C4-2B (cell line): ENCODE data around the gene SLC39A11.
"Not testable (repeated sequence)": the region's sequence is repeated elsewhere in the genome, so short reads cannot be mapped to it uniquely, and the experiment has no call there.

Experiments used
- H3K27ac ChIP-seq: fragments of 450-650 bp; 2 replicates; pipeline ENCODE4 v1.5.1; 2017
- ZFX ChIP-seq: fragments of 450-650 bp; IDR thresholded peaks from 2 replicates; pipeline ENCODE4 v1.6.1; 2017
- TF ChIP-seq, protein P1 (sequence below): fragments of 450-650 bp; conservative IDR thresholded peaks from 2 replicates; pipeline ENCODE4 v1.5.1; 2017; ENCODE audit warnings: mild to moderate bottlenecking

The SLC39A11 gene

DNA sequence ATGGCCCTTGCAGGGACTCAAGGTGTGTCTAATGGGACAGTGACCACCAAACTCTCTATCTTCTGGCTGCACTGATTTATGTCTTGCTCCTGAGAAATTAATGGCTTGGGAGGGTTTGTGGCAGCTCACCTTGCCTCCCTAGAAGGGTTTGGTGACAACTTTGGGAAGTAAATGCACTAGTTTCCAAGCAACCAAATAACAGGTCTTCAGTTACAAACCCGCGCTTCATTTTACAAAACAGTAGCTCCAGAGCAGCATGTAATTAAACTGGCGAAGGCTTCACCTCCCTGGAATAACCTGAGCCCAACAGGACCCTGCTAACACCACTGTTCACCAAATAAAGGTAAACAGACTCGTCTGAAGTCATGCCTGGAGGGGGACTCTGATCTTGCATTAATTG is 318.3 kb downstream of the SLC39A11 start:
- no peak for TF ChIP-seq ZFX
- TF ChIP-seq, protein P1, sequence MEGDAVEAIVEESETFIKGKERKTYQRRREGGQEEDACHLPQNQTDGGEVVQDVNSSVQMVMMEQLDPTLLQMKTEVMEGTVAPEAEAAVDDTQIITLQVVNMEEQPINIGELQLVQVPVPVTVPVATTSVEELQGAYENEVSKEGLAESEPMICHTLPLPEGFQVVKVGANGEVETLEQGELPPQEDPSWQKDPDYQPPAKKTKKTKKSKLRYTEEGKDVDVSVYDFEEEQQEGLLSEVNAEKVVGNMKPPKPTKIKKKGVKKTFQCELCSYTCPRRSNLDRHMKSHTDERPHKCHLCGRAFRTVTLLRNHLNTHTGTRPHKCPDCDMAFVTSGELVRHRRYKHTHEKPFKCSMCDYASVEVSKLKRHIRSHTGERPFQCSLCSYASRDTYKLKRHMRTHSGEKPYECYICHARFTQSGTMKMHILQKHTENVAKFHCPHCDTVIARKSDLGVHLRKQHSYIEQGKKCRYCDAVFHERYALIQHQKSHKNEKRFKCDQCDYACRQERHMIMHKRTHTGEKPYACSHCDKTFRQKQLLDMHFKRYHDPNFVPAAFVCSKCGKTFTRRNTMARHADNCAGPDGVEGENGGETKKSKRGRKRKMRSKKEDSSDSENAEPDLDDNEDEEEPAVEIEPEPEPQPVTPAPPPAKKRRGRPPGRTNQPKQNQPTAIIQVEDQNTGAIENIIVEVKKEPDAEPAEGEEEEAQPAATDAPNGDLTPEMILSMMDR, result no peak
- no peak overlapping the region for H3K27ac ChIP-seq

DNA sequence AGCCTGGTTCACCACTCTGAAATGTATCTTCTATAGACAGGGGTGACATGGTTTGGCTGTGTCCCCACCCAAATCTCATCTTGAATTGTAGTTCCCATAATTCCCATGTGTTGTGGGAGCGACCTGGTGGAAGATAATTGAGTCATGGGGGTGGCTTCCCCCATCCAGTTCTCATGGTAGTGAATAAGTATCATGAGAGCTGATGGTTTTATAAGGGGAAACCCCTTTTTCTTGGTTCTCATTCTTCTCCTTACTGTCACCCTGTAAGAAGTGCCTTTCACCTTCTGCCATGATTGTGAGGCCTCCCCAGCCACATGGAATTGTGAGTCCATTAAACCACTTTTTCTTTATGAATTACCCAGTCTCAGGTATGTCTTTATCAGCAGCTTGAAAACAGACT is 319.3 kb downstream of the SLC39A11 start:
- not testable (repeated sequence) for H3K27ac ChIP-seq

GRCh38 chr17:72772331-72772821 is 320.1 kb downstream of the SLC39A11 start:
- H3K27ac ChIP-seq, result no peak overlapping the region
- TF ChIP-seq, protein P1, result no peak
- no peak for TF ChIP-seq ZFX

- TF ChIP-seq ZFX, result no peak
- TF ChIP-seq, protein P1, result no peak
- no peak overlapping the region for H3K27ac ChIP-seq
Measured at GRCh38 chr17:72771734-72772133, 320.8 kb downstream of the SLC39A11 start.

DNA sequence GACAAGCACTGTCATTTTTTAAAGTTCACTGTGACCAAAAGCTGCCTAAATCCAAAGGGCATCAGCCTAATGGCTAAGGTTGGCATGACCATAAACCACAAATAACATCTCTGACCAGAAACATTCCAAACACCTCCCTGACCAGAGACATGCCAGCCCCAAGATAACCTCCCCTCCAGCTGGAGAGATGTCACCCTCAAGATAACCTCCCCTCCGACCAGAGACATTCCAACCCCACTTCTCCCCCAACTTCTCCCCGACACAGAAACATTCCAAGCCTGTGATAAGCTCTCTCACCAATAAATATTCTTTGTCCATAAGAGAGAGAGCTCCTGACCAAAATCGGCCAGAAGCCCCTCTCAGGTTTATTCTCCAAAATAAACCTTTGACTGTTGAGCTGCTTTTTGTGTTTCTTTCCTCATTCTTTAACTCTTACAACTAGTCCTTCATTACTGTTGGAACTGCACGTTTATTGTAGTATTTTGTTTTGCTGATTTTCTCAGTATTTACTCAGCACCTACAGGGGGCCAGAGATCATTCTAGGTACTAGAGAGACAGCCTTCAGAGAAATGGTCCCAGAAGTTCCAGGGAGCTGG is 325.6 kb downstream of the SLC39A11 start:
- TF ChIP-seq, protein P1, result no peak
- TF ChIP-seq ZFX, result no peak
- no peak overlapping the region for H3K27ac ChIP-seq

DNA sequence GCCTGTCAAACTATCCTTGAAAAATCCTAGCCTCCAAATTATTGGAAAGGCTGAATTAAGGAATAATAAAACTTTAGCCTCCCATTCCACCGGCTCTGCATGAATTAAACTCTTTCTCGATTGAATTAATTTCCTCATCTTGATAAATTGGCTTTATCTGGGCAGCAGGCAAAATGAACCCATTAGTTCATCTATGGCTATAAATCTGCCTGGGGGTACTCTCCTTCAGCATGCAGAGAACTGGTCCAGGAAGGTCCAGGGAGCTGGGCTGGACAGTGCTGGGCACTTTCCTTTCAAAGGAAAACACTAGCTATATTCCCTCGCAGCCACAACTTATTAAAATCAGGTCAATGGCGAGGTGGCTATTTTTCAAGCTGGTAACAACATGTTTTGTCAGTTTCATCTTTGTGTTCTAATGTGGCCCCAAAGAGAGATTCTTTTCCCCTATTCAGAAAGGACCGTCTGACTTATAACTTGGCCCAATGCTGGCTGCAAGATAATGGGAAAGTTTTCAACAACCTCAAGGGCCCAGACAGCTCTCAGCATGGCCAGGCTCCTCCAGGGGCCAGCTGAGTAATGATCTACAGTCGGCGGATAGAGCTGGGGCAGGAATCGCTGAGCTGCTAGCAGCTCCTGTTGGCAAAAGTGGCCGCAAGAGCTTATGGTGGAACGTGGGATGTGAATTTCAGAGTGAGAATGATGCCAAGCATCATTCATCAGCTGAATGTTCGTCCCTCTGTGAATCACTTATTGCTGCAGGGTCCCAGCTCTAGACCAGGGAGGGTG is 326.9 kb downstream of the SLC39A11 start:
- TF ChIP-seq, protein P1, result no peak
- no peak for TF ChIP-seq ZFX
- H3K27ac ChIP-seq, result no peak overlapping the region

- no peak overlapping the region for H3K27ac ChIP-seq
- no peak for TF ChIP-seq ZFX
- TF ChIP-seq, protein P1, result no peak
Measured at GRCh38 chr17:72764632-72765041, 327.9 kb downstream of the SLC39A11 start.
